Muscle layer of duodenum (tissue), 2 donors: ENCODE measurements around the gene TRABD.

Source experiments
- H3K27ac ChIP-seq: one replicate; pipeline ENCODE4 v1.7.0; 2013; ENCODE audit warnings: mild to moderate bottlenecking, low read length
- H3K27me3 ChIP-seq: one replicate; pipeline ENCODE4 v1.7.0; 2013; ENCODE audit warnings: low read depth, mild to moderate bottlenecking, control low read depth, low read length
- H3K36me3 ChIP-seq, 2 donors: one replicate each; pipeline ENCODE4 v1.7.0; 2013; ENCODE audit warnings: low read length in 2 of 2, control low read depth in 1 of 2, mild to moderate bottlenecking in 1 of 2; ENCODE audit not compliant: insufficient read depth in 2 of 2, control insufficient read depth in 1 of 2
- H3K4me1 ChIP-seq, 2 donors: one replicate each; pipeline ENCODE4 v1.7.0; 2013; ENCODE audit warnings: low read length in 2 of 2, mild to moderate bottlenecking in 2 of 2, control low read depth in 1 of 2, moderate library complexity in 1 of 2; ENCODE audit not compliant: insufficient read depth in 2 of 2, control insufficient read depth in 1 of 2
- H3K4me3 ChIP-seq, 2 donors: one replicate each; pipeline ENCODE4 v1.7.0; 2013; ENCODE audit warnings: low read length in 2 of 2, low read depth in 1 of 2, mild to moderate bottlenecking in 1 of 2
- H3K9me3 ChIP-seq, 2 donors: one replicate each; pipeline ENCODE4 v1.7.0; 2013; ENCODE audit warnings: low read length in 2 of 2, control low read depth in 1 of 2, mild to moderate bottlenecking in 1 of 2; ENCODE audit not compliant: control insufficient read depth in 1 of 2
- donor health status: healthy.

TRABD gene

GRCh38 chr22:50210378-50211139, 24.8 kb downstream of the TRABD start:
- peaks cover 0 to 17% of the 10 kb centered on the region in 2 donors for H3K4me1 ChIP-seq
- peaks cover 30 to 55% of the 10 kb centered on the region in 2 donors for H3K36me3 ChIP-seq

GRCh38 chr22:50211147-50211546, 25.4 kb downstream of the TRABD start:
- Histone ChIP-seq H3K4me3 (no peak overlapping the region), H3K27ac (no peak overlapping the region), H3K9me3 (no peaks in the 10 kb centered on the region), H3K36me3 (peaks cover 30 to 61% of the 10 kb centered on the region in 2 donors), H3K4me1 (peaks cover 0 to 16% of the 10 kb centered on the region in 2 donors), H3K27me3 (no peaks in the 10 kb centered on the region)

More at GRCh38 chr22:50210378-50211139, 24.8 kb downstream of the TRABD start:
- H3K27me3 ChIP-seq: no peaks in the 10 kb centered on the region
- H3K9me3 ChIP-seq: no peaks in the 10 kb centered on the region
- H3K4me3 ChIP-seq: no peak overlapping the region
- no peak overlapping the region for H3K27ac ChIP-seq

GRCh38 chr22:50213263-50213662, 27.6 kb downstream of the TRABD start:
- Histone ChIP-seq H3K4me1 (peaks cover 0 to 8% of the 10 kb centered on the region in 2 donors), H3K36me3 (peaks cover 33 to 75% of the 10 kb centered on the region in 2 donors), H3K9me3 (no peaks in the 10 kb centered on the region), H3K4me3 (no peak overlapping the region), H3K27me3 (no peaks in the 10 kb centered on the region), H3K27ac (no peak overlapping the region)

- no peak overlapping the region for H3K4me3 ChIP-seq
- H3K9me3 ChIP-seq: no peaks in the 10 kb centered on the region
- no peaks in the 10 kb centered on the region for H3K27me3 ChIP-seq
- H3K4me1 ChIP-seq: peaks cover 0 to 9% of the 10 kb centered on the region in 2 donors
- peaks cover 32 to 78% of the 10 kb centered on the region in 2 donors for H3K36me3 ChIP-seq
- H3K27ac ChIP-seq: no peak overlapping the region
These were observed 29.8 kb downstream of the TRABD start for GRCh38 chr22:50215297-50216054.

- Histone ChIP-seq H3K36me3 (peaks cover 34 to 78% of the 10 kb centered on the region in 2 donors), H3K27ac (no peak overlapping the region), H3K27me3 (no peaks in the 10 kb centered on the region), H3K9me3 (no peaks in the 10 kb centered on the region), H3K4me3 (no peak overlapping the region), H3K4me1 (peaks cover 0 to 9% of the 10 kb centered on the region in 2 donors)
These were observed 30.5 kb downstream of the TRABD start for GRCh38 chr22:50216055-50216683.

GRCh38 chr22:50216684-50217520, 31.2 kb downstream of the TRABD start:
- Histone ChIP-seq H3K27ac (no peak overlapping the region), H3K4me3 (no peak overlapping the region), H3K9me3 (no peaks in the 10 kb centered on the region), H3K27me3 (no peaks in the 10 kb centered on the region), H3K36me3 (peaks cover 33 to 81% of the 10 kb centered on the region in 2 donors), H3K4me1 (peaks cover 0 to 9% of the 10 kb centered on the region in 2 donors)

GRCh38 chr22:50217543-50218152, 31.9 kb downstream of the TRABD start:
- Histone ChIP-seq H3K27ac (no peak overlapping the region), H3K36me3 (peaks cover 35 to 81% of the 10 kb centered on the region in 2 donors), H3K4me3 (no peak overlapping the region), H3K4me1 (peaks cover 0 to 9% of the 10 kb centered on the region in 2 donors), H3K9me3 (no peaks in the 10 kb centered on the region), H3K27me3 (no peaks in the 10 kb centered on the region)

- H3K4me1 ChIP-seq: peaks cover 0 to 9% of the 10 kb centered on the region in 2 donors
- H3K4me3 ChIP-seq: no peak overlapping the region
- no peaks in the 10 kb centered on the region for H3K27me3 ChIP-seq
- H3K36me3 ChIP-seq: peaks cover 34 to 81% of the 10 kb centered on the region in 2 donors
- no peak overlapping the region for H3K27ac ChIP-seq
- H3K9me3 ChIP-seq: no peaks in the 10 kb centered on the region
These were observed 32.7 kb downstream of the TRABD start for GRCh38 chr22:50218153-50218995.

GRCh38 chr22:50218996-50219727, 33.4 kb downstream of the TRABD start:
- peaks cover 34 to 87% of the 10 kb centered on the region in 2 donors for H3K36me3 ChIP-seq
- H3K4me1 ChIP-seq: peaks cover 0 to 9% of the 10 kb centered on the region in 2 donors
- H3K27ac ChIP-seq: no peak overlapping the region
- no peak overlapping the region for H3K4me3 ChIP-seq
- H3K27me3 ChIP-seq: no peaks in the 10 kb centered on the region
- H3K9me3 ChIP-seq: no peaks in the 10 kb centered on the region
